Endothelial cell of umbilical vein (primary cell): ENCODE results near the gene ASS1. TPM values are rescaled to one million over a fixed set of nuclear protein-coding genes. Genes with fewer than 3 reads are reported as not detected.

Experiments
- BruUV-seq: library from RNA; stranded (reverse); fragments of 400-500 nt; replicated peaks from 2 replicates; lab custom pipeline; 2021; lab: Mats Ljungman, UMichigan
- CTCF ChIA-PET: fragments of 300-600, 350-600 bp; sonication (Branson Sonifier 250); formaldehyde crosslinking; loops from one replicate; lab custom pipeline; 2021; ENCODE audit warnings: antibody characterized with exemption, inconsistent platforms; lab: Charles Lee
- POLR2A ChIA-PET: fragments of 300-600, 350-600 bp; sonication (Branson Sonifier 250); formaldehyde crosslinking; loops from one replicate; lab custom pipeline; 2021; ENCODE audit warnings: antibody characterized with exemption, inconsistent platforms; lab: Charles Lee
- DNase-seq: peaks from one replicate; pipeline ENCODE4 v3.0.0-alpha.2; 2011; ENCODE audit warnings: low read depth, low spot score
- FAIRE-seq: peaks from 2 replicates; lab custom pipeline; 2011; peaks lifted over from hg19 to GRCh38; lab: Jason Lieb, UNC
- H2AFZ ChIP-seq: 2 replicates; pipeline ENCODE4 v1.6.0; 2012; ENCODE audit warnings: low read depth, low read length, control low read depth, inconsistent platforms
- H3K27ac ChIP-seq: 2 replicates; pipeline ENCODE4 v1.5.1; 2011; ENCODE audit warnings: low read depth, mild to moderate bottlenecking, control low read depth, low read length, moderate library complexity; ENCODE audit not compliant: insufficient read depth
- H3K27me3 ChIP-seq, 2 experiments: 2 replicates each; pipeline versions ENCODE4 v1.6.0 to v1.6.1; 2011; ENCODE audit warnings: low read length in 2 of 2, mixed read lengths in 1 of 2; ENCODE audit not compliant: control insufficient read depth in 2 of 2, insufficient read depth in 2 of 2
- H3K36me3 ChIP-seq, 2 experiments: 2 replicates in 1 of 2; 3 replicates in 1 of 2; pipeline ENCODE4 v1.5.1; 2011; ENCODE audit warnings: low read length in 2 of 2, mild to moderate bottlenecking in 1 of 2, moderate library complexity in 1 of 2; ENCODE audit not compliant: control insufficient read depth in 2 of 2, insufficient read depth in 2 of 2; ENCODE audit errors: extremely low read depth in 1 of 2
- H3K4me1 ChIP-seq: 3 replicates; pipeline ENCODE4 v1.5.1; 2011; ENCODE audit warnings: mild to moderate bottlenecking, low read length; ENCODE audit not compliant: control insufficient read depth, insufficient read depth; ENCODE audit errors: extremely low read depth
- H3K4me2 ChIP-seq: 2 replicates; pipeline ENCODE4 v1.6.1; 2011; ENCODE audit warnings: low read length, control low read depth, mixed read lengths; ENCODE audit not compliant: insufficient read depth
- H3K4me3 ChIP-seq, 3 experiments: fragments of 200-600 bp in 1 of 3; sonication (generic), shearing (Covaris generic) in 1 of 3; replicated peaks in 1 of 3; 2 replicates each; pipeline ENCODE4 v1.5.1; 2011 to 2016; ENCODE audit warnings: control low read depth in 3 of 3, low read length in 3 of 3, mild to moderate bottlenecking in 2 of 3, inconsistent platforms in 1 of 3, low read depth in 1 of 3, moderate library complexity in 1 of 3; ENCODE audit not compliant: insufficient read depth in 1 of 3
- H3K79me2 ChIP-seq: 2 replicates; pipeline ENCODE4 v1.6.0; 2012; ENCODE audit warnings: low read length, inconsistent platforms; ENCODE audit not compliant: control insufficient read depth, insufficient read depth
- H3K9ac ChIP-seq: replicated peaks from 2 replicates; pipeline ENCODE3; 2011; ENCODE audit warnings: low read length, control low read depth; ENCODE audit not compliant: insufficient read depth; ENCODE audit errors: extremely low read depth
- H3K9me1 ChIP-seq: replicated peaks from 3 replicates; pipeline ENCODE4 v1.6.0; 2011; ENCODE audit warnings: mild to moderate bottlenecking, low read length; ENCODE audit not compliant: control insufficient read depth, insufficient read depth; ENCODE audit errors: extremely low read depth
- H3K9me3 ChIP-seq: replicated peaks from 2 replicates; pipeline ENCODE4 v1.5.1; 2012; ENCODE audit warnings: low read length, inconsistent platforms; ENCODE audit not compliant: control insufficient read depth, insufficient read depth
- H4K20me1 ChIP-seq: replicated peaks from 2 replicates; pipeline ENCODE3; 2011; ENCODE audit warnings: mild to moderate bottlenecking, low read length; ENCODE audit not compliant: control insufficient read depth, insufficient read depth; ENCODE audit errors: extremely low read depth
- EZH2 ChIP-seq: IDR thresholded peaks from 2 replicates; pipeline ENCODE4 v1.6.1; 2012; ENCODE audit warnings: borderline replicate concordance, low read depth, mild to moderate bottlenecking, moderate library complexity, low read length, inconsistent platforms; ENCODE audit not compliant: severe bottlenecking
- FOS ChIP-seq: IDR thresholded peaks from 2 replicates; pipeline ENCODE4 v1.6.1; 2011; ENCODE audit warnings: mild to moderate bottlenecking, low read length, moderate library complexity, borderline replicate concordance; ENCODE audit not compliant: insufficient read depth
- JUN ChIP-seq: IDR thresholded peaks from 2 replicates; pipeline ENCODE4 v1.6.1; 2011; ENCODE audit warnings: borderline replicate concordance, low read depth; ENCODE audit not compliant: insufficient read length, insufficient read depth
- MYC ChIP-seq: IDR thresholded peaks from one replicate; pipeline ENCODE4 v1.6.1; 2011; ENCODE audit warnings: mild to moderate bottlenecking, low read depth, low read length
- POLR2AphosphoS5 ChIP-seq: IDR thresholded peaks from 2 replicates; pipeline ENCODE4 v1.6.1; 2012; ENCODE audit warnings: low read depth, mild to moderate bottlenecking, control low read depth, low read length, moderate library complexity; ENCODE audit not compliant: insufficient read depth
- dilution Hi-C: fragments of 300-500 bp; cut with MboI; formaldehyde crosslinking; loops from one replicate; pipeline ENCODE4 v1.15.0; 2019; ENCODE audit warnings: low sequenced_read_pairs; ENCODE audit not compliant: extremely low pct_ligation_motif_present
- intact Hi-C: fragments of 100-400 bp; cut with micrococcal nuclease; formaldehyde crosslinking; loops from one replicate; pipeline ENCODE4 v1.10.0; 2022
- polyA plus RNA-seq, 4 experiments: library from polyadenylated mRNA; depleted of rRNA in 3 of 4; stranded (reverse) in 3 of 4; unstranded in 1 of 4; fragments of >200 nt; gene quantifications; 2 replicates each; pipeline versions ENCODE4 v1.2.1 to v1.2.3, GENCODE V29; 2011 to 2012; ENCODE audit warnings: missing spikeins in 1 of 4
- total RNA-seq: library from RNA; stranded (reverse); gene quantifications from 2 replicates; pipeline ENCODE4 v1.2.3, GENCODE V29; 2021
- TF ChIP-seq, protein P1 (sequence below): IDR thresholded peaks from 2 replicates; pipeline ENCODE4 v1.6.1; 2011; ENCODE audit not compliant: insufficient read depth, insufficient read length

Gene ASS1
- total and polyA plus RNA-seq, 2 donors (not counting 3 experiments of a cell fraction or from before 2014, with no cell fraction given) = 3.6 to 12.4 TPM

DNA sequence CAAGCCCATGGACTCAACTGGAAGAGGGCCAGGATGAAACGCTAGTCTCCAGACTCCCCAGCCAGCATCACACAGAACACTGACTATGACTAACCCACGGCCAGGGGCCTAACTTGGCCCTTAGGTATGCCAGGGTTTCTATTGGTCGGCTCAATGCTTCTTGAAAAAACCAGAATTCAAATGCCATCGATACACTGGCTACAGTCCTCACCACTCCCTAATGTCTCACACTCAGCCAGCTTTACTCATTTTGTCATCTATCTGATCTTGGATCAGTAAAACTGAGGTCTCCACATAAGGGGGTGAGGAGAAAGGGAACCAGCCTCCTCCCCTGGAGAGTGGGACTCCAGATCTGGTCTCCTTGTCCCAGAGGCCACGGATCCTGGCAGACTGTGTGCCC lies 75.2 kb downstream of the ASS1 start:
- no peak for DNase-seq
- no TSS peak for BruUV-seq
- Histone ChIP-seq H2AFZ (no peak overlapping the region), H3K36me3 (no peaks in the 10 kb centered on the region), H3K4me3 (no peak overlapping the region), H3K4me2 (no peak overlapping the region), H3K27ac (no peak overlapping the region), H3K4me1 (no peaks in the 10 kb centered on the region), H3K27me3 (no peaks in the 10 kb centered on the region), H3K9me3 (no peaks in the 10 kb centered on the region), H3K9me1 (no peaks in the 10 kb centered on the region), H4K20me1 (no peaks in the 10 kb centered on the region), H3K9ac (no peak overlapping the region), H3K79me2 (no peaks in the 10 kb centered on the region)
- intact Hi-C loops (no loop called here), dilution Hi-C loops (no loop called here)
- FAIRE-seq = no peak
- CTCF ChIA-PET = interaction anchor here (1.3 to 1.5 kb wide), 2 partner anchors 8 to 9 kb away, joined by 3 to 5 read pairs; no protein-coding TSS in a partner anchor
- POLR2A ChIA-PET = no interaction called here
- TF ChIP-seq POLR2AphosphoS5 = no peak
- no peak for TF ChIP-seq FOS
- no peak for TF ChIP-seq JUN
- no peak for TF ChIP-seq MYC

DNA sequence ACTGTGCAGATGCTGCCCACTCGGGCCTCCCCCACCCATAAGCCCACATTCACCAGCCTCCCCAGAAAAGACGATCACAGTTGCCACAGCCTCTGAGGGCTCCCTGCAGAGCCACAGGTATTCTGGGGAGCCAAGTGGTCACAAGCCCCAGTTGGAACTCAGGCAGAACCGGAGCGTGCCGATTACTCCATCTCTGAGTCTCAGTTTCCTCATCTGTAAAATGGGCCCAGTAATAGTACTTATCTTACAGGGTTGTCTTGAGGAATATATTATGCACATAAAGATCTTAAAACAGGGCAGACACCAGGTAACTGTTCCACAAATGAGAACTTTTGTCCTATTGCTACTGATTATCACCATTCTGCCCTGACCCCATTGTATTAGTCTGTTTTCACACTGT lies 77.0 kb downstream of the ASS1 start:
- no peaks in the 10 kb centered on the region for H3K36me3 ChIP-seq
- POLR2A ChIA-PET = no interaction called here
- FAIRE-seq = no peak
- H3K4me3 ChIP-seq = no peak overlapping the region
- H3K4me1 ChIP-seq = no peaks in the 10 kb centered on the region
- DNase-seq = no peak
- no peaks in the 10 kb centered on the region for H3K9me1 ChIP-seq
- dilution Hi-C loops (no loop called here), intact Hi-C loops (no loop called here)
- H4K20me1 ChIP-seq = no peaks in the 10 kb centered on the region
- no peak overlapping the region for H2AFZ ChIP-seq
- H3K4me2 ChIP-seq = no peak overlapping the region
- H3K9me3 ChIP-seq = no peaks in the 10 kb centered on the region
- no peaks in the 10 kb centered on the region for H3K27me3 ChIP-seq
- CTCF ChIA-PET = interaction anchor here (1.5 kb wide), 1 partner anchor 10 kb away, joined by 5 read pairs; no protein-coding TSS in a partner anchor
- TF ChIP-seq MYC (no peak), EZH2 (no peak), FOS (no peak)
- TF ChIP-seq, protein P1, sequence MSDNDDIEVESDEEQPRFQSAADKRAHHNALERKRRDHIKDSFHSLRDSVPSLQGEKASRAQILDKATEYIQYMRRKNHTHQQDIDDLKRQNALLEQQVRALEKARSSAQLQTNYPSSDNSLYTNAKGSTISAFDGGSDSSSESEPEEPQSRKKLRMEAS = no peak
- H3K79me2 ChIP-seq = no peaks in the 10 kb centered on the region
- no peak overlapping the region for H3K9ac ChIP-seq
- H3K27ac ChIP-seq = no peak overlapping the region
- BruUV-seq = no TSS peak
